HepG2 (cell line): ENCODE results near the gene HSD11B2. TPM values are rescaled to one million over a fixed set of nuclear protein-coding genes. Genes with fewer than 3 reads are reported as not detected.
A peak's percentile ranks its signal among the peaks of the same experiment; 100 is the strongest.

Experiments used
- ISL2 ChIP-seq: sonication (generic); formaldehyde crosslinking; IDR thresholded peaks from 2 replicates; pipeline ENCODE4 v1.5.0; 2020; ENCODE audit warnings: missing genetic modification reagents
- KLF16 ChIP-seq, 2 experiments: sonication (generic) in 1 of 2; formaldehyde crosslinking in 1 of 2; IDR thresholded peaks; 2 replicates each; pipeline versions ENCODE4 v1.6.1 to v1.8.0; 2016 to 2023; ENCODE audit warnings: missing genetic modification reagents in 2 of 2, missing compliant biosample characterization in 1 of 2
- NR2C2 ChIP-seq: sonication (generic); formaldehyde crosslinking; IDR thresholded peaks from 2 replicates; pipeline ENCODE4 v1.4.0; 2020; ENCODE audit warnings: missing genetic modification reagents, mild to moderate bottlenecking, moderate library complexity, borderline replicate concordance
- REST ChIP-seq, 2 experiments: IDR thresholded peaks; 2 replicates each; pipeline ENCODE4 v1.6.1; 2011 to 2012; ENCODE audit warnings: low read length in 2 of 2, borderline replicate concordance in 1 of 2, low read depth in 1 of 2, mild to moderate bottlenecking in 1 of 2, moderate library complexity in 1 of 2
- RFX1 ChIP-seq: fragments of 450-650 bp; IDR thresholded peaks from 2 replicates; pipeline ENCODE4 v1.6.1; 2017
- SP5 ChIP-seq: IDR thresholded peaks from 2 replicates; pipeline ENCODE4 v1.6.1; 2016; ENCODE audit warnings: low read depth, borderline replicate concordance
- YY1 ChIP-seq: IDR thresholded peaks from 2 replicates; pipeline ENCODE4 v1.6.1; 2011; ENCODE audit warnings: low read length, low read depth, moderate library complexity, mild to moderate bottlenecking; ENCODE audit not compliant: insufficient read depth, insufficient replicate concordance
- ZNF180 ChIP-seq: sonication (generic); formaldehyde crosslinking; IDR thresholded peaks from 2 replicates; pipeline ENCODE4 v1.4.0; 2020; ENCODE audit warnings: low read depth, missing genetic modification reagents, borderline replicate concordance
- ZNF20 ChIP-seq: sonication (generic); formaldehyde crosslinking; IDR thresholded peaks from 2 replicates; pipeline ENCODE4 v1.4.0; 2020; ENCODE audit warnings: mild to moderate bottlenecking, moderate library complexity, missing genetic modification reagents
- ZNF879 ChIP-seq: sonication (generic); formaldehyde crosslinking; IDR thresholded peaks from 2 replicates; pipeline ENCODE4 v1.8.1; 2023; ENCODE audit warnings: missing genetic modification reagents
- polyA plus RNA-seq, 8 experiments: library from polyadenylated mRNA; depleted of rRNA in 3 of 8; stranded (reverse) in 7 of 8; unstranded in 1 of 8; fragments of >200 nt; fragmentation: Illumina TruSeq in 4 of 8; extraction: Trizol in 4 of 8; gene quantifications; 2 replicates each; pipeline versions ENCODE4 v1.2.1 to v1.2.3, GENCODE V29; 2011 to 2016; ENCODE audit warnings: low read depth in 4 of 8, missing spikeins in 1 of 8, mixed read lengths in 1 of 8; ENCODE audit not compliant: insufficient read depth in 1 of 8
- total RNA-seq, 5 experiments: library from RNA; depleted of rRNA; stranded (reverse); fragments of >200 nt; fragmentation: Illumina TruSeq; extraction: Trizol; gene quantifications; 2 replicates each; pipeline ENCODE4 v1.2.3, GENCODE V29; 2016; ENCODE audit warnings: low read depth in 1 of 5

HSD11B2 gene
- total and polyA plus RNA-seq, 2 of the 13 experiments (the other 11 are each of a cell fraction or from before 2014, with no cell fraction given), result 8.9 to 13.6 TPM

GRCh38 chr16:67396159-67397035 is 34.5 kb upstream of the HSD11B2 start (continued):
- TF ChIP-seq KLF16 (CRISPR knock-in tag; IDR thresholded peaks at IDR 0.05), result 0 out of 4 replicates have a peak, but pooled peaks of 1 of the 2 experiments have one; percentile 39
- no peak for TF ChIP-seq ZNF180 (CRISPR knock-in tag)
- TF ChIP-seq RFX1, result peak; percentile 80
- peak; percentile 24; the same call in 1 of the 2 replicates for TF ChIP-seq SP5 (CRISPR knock-in tag)
- TF ChIP-seq ZNF879 (CRISPR knock-in tag), result no peak
- TF ChIP-seq ZNF20, result no peak
- TF ChIP-seq ISL2 (CRISPR knock-in tag), result no peak
- peak; percentile 79 for TF ChIP-seq NR2C2 (CRISPR knock-in tag)
- TF ChIP-seq YY1, result no peak
- no peak for TF ChIP-seq REST (IDR thresholded peaks at IDR 0.05; ENCODE audit: borderline replicate concordance in 1 of 2, low read depth in 1 of 2, low read length in 2 of 2)
- TF ChIP-seq, all 625 proteins: peak for 50
